Measurements from ENCODE around the gene KCNC1. TPM values are rescaled to one million over a fixed set of nuclear protein-coding genes. Genes with fewer than 3 reads are reported as not detected.
A peak's percentile ranks its signal among the peaks of the same experiment; 100 is the strongest.

Gene KCNC1
- polyA plus RNA-seq, 2 of the 4 experiments (the other 2 are of a cell fraction) = 0.08 TPM; not detected in 1

DNA sequence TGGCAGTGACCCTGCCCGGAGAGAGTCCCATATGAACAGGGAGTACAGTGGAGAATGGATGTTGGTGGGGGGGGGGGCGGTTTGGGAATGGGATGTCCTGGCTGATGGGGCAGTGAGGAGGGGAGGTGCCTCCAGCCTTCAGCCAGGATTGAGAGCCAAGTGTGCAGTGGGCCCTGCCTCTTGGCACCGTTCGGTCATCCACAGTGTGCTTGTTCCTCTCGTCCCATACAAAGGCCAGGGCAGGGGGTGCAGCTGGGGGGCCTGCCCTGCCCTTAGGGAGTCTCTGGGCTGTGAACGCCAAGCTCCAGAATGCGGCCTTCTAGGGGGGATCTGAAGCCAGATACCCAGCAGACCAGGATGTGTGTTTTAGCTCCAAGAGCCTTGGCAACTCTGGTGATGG is 34.0 kb downstream of the KCNC1 start (continued):
- TF ChIP-seq SMC3 (IDR thresholded peaks at IDR 0.05) (no peak), FOSB (CRISPR knock-in tag; IDR thresholded peaks at IDR 0.05) (no peak), CEBPB (IDR thresholded peaks at IDR 0.05) (no peak), NFE2L2 (conservative IDR thresholded peaks at IDR 0.05; ENCODE audit: low read length) (no peak), CBX2 (IDR thresholded peaks at IDR 0.05; ENCODE audit: borderline replicate concordance, low read depth) (no peak), CHD4 (IDR thresholded peaks at IDR 0.05; ENCODE audit: borderline replicate concordance) (no peak), POLR2AphosphoS2 (conservative IDR thresholded peaks at IDR 0.05; ENCODE audit: low read length) (no peak), RNF2 (IDR thresholded peaks at IDR 0.05; ENCODE audit: borderline replicate concordance, low read depth) (no peak)
- TF ChIP-seq, protein P1, sequence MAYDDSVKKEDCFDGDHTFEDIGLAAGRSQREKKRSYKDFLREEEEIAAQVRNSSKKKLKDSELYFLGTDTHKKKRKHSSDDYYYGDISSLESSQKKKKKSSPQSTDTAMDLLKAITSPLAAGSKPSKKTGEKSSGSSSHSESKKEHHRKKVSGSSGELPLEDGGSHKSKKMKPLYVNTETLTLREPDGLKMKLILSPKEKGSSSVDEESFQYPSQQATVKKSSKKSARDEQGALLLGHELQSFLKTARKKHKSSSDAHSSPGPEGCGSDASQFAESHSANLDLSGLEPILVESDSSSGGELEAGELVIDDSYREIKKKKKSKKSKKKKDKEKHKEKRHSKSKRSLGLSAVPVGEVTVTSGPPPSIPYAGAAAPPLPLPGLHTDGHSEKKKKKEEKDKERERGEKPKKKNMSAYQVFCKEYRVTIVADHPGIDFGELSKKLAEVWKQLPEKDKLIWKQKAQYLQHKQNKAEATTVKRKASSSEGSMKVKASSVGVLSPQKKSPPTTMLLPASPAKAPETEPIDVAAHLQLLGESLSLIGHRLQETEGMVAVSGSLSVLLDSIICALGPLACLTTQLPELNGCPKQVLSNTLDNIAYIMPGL (CRISPR knock-in tag; IDR thresholded peaks at IDR 0.05; ENCODE audit: borderline replicate concordance) = no peak

DNA sequence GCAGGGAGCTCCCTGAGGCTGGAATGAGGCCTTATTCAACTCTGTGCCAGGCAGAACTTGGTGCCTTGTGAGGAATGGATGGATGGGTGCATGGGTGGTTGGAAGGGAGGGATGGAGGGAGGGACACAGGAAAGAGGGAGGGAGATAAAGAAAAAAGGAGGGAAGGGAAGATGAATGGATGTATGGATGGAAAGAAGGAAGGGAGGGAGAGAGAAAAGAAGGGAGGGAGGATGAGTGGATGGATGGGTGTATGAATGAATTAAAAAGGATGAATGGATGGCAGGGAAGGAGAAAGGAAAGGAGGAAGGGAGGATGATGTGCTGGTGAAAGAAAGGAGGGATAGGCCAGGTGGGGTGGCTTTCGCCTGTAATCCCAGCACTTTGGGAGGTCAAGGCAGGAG is 34.6 kb downstream of the KCNC1 start:
- CTCF ChIA-PET = interaction anchor here (0.9 kb wide), 1 partner anchor 38 kb away, joined by 3 read pairs; no protein-coding TSS in a partner anchor
- TF ChIP-seq FOSL2 (IDR thresholded peaks at IDR 0.05) (no peak), FOSL2 (CRISPR knock-in tag; IDR thresholded peaks at IDR 0.05) (no peak), NFE2L2 (conservative IDR thresholded peaks at IDR 0.05; ENCODE audit: low read length) (no peak), CHD2 (IDR thresholded peaks at IDR 0.05; ENCODE audit: low read length, partially characterized antibody) (no peak), POLR2A (IDR thresholded peaks at IDR 0.05; ENCODE audit: low read length) (no peak), NPAS2 (CRISPR knock-in tag; IDR thresholded peaks at IDR 0.05; ENCODE audit: borderline replicate concordance) (no peak), CBX8 (IDR thresholded peaks at IDR 0.05) (no peak), CHD4 (IDR thresholded peaks at IDR 0.05; ENCODE audit: borderline replicate concordance) (no peak), RNF2 (IDR thresholded peaks at IDR 0.05; ENCODE audit: borderline replicate concordance, low read depth) (no peak), ESRRA (IDR thresholded peaks at IDR 0.05; ENCODE audit: borderline replicate concordance, low read length) (no peak), BHLHE40 (IDR thresholded peaks at IDR 0.05; ENCODE audit: low read depth, low read length) (no peak), TFCP2L1 (CRISPR knock-in tag; IDR thresholded peaks at IDR 0.05) (no peak), PHF8 (IDR thresholded peaks at IDR 0.05; ENCODE audit: borderline replicate concordance, low read depth) (no peak), FOSB (CRISPR knock-in tag; IDR thresholded peaks at IDR 0.05) (no peak)
- TF ChIP-seq, protein P2, sequence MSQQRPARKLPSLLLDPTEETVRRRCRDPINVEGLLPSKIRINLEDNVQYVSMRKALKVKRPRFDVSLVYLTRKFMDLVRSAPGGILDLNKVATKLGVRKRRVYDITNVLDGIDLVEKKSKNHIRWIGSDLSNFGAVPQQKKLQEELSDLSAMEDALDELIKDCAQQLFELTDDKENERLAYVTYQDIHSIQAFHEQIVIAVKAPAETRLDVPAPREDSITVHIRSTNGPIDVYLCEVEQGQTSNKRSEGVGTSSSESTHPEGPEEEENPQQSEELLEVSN (IDR thresholded peaks at IDR 0.05; ENCODE audit: borderline replicate concordance, low read depth) = no peak
- TF ChIP-seq, protein P3, sequence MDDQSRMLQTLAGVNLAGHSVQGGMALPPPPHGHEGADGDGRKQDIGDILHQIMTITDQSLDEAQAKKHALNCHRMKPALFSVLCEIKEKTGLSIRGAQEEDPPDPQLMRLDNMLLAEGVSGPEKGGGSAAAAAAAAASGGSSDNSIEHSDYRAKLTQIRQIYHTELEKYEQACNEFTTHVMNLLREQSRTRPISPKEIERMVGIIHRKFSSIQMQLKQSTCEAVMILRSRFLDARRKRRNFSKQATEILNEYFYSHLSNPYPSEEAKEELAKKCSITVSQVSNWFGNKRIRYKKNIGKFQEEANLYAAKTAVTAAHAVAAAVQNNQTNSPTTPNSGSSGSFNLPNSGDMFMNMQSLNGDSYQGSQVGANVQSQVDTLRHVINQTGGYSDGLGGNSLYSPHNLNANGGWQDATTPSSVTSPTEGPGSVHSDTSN (IDR thresholded peaks at IDR 0.05) = no peak
- WGBS (ENCODE audit: missing lambda C conversion rate) = 88% methylated on average over 1 of the region's 1 CpG
- FAIRE-seq (no peak), ATAC-seq (no peak), DNase-seq (ENCODE audit: low read depth in 1 of 2, low spot score in 1 of 2) (no peak)
- Histone ChIP-seq H3K9me3 (no peaks in the 10 kb centered on the region), H3K4me2 (no peak overlapping the region), H3K4me3 (no peak overlapping the region), H3K27ac (no peak overlapping the region), H3K4me1 (0 out of 3 replicates have a peak, but pooled peaks cover 4% of the 10 kb centered on the region)
- POLR2A ChIA-PET = no interaction called here

DNA sequence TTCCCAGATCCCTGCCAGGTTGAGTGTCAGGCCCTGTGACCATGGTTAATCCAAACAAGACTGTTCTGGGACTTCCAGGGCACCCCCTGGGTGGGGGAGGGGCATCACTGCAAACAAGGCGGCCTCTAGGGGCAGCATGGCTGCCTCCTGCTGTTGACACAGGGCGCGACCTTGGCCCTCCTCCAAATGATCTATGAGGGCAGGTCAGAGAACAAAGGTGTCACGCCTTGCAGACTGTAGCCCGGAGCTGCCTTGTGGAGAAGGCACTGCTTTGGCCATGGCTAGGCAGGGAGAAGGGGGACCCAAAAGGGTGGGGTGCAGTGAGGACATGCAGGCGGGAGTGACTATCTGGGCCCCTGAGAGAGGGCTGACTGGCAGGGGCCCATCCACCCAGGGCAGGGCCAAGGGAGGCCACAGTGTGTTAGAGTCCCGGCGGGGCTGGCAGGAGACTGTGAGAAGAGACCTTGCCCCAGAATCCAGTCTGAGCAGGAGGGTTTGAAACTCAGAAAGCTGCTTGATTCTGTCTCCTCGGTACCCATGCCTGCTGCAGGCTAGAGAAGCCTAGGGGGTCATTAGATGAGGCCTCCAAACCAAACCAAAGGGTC is 35.6 kb downstream of the KCNC1 start:
- H3K27ac ChIP-seq = no peak overlapping the region
- DNase-seq (ENCODE audit: low read depth in 1 of 2, low spot score in 1 of 2) (peak; percentile 15 to 20), FAIRE-seq (no peak), ATAC-seq (no peak; a peak in 1 of 6 replicates)
- H3K4me3 ChIP-seq = no peak overlapping the region
- CTCF ChIA-PET = interaction anchor here (0.9 to 1.6 kb wide), 3 partner anchors 32 to 209 kb away, joined by 3 to 5 read pairs (median 5); no protein-coding TSS in a partner anchor
- H3K9me3 ChIP-seq = no peaks in the 10 kb centered on the region
- WGBS (ENCODE audit: missing lambda C conversion rate) = 58% methylated on average over 9 of the region's 9 CpGs
- POLR2A ChIA-PET = no interaction called here
- H3K4me2 ChIP-seq = no peak overlapping the region
- 0 out of 3 replicates have a peak, but pooled peaks cover 4% of the 10 kb centered on the region for H3K4me1 ChIP-seq
- TF ChIP-seq FOSB (CRISPR knock-in tag; IDR thresholded peaks at IDR 0.05) = no peak
- no peak for TF ChIP-seq ZNF302 (CRISPR knock-in tag; IDR thresholded peaks at IDR 0.05)
- TF ChIP-seq, protein P4, sequence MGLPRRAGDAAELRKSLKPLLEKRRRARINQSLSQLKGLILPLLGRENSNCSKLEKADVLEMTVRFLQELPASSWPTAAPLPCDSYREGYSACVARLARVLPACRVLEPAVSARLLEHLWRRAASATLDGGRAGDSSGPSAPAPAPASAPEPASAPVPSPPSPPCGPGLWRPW (IDR thresholded peaks at IDR 0.05) = no peak
- TF ChIP-seq ZFP36 (IDR thresholded peaks at IDR 0.05; ENCODE audit: borderline replicate concordance, partially characterized antibody) = no peak
- no peak for TF ChIP-seq NR3C1 (IDR thresholded peaks at IDR 0.05)
- TF ChIP-seq, protein P1 (CRISPR knock-in tag; IDR thresholded peaks at IDR 0.05; ENCODE audit: borderline replicate concordance) = no peak
- TF ChIP-seq JUNB (IDR thresholded peaks at IDR 0.05) = no peak
- no peak for TF ChIP-seq HDAC2 (IDR thresholded peaks at IDR 0.05)
- TF ChIP-seq NPAS2 (CRISPR knock-in tag; IDR thresholded peaks at IDR 0.05; ENCODE audit: borderline replicate concordance) = no peak
- no peak for TF ChIP-seq MAZ (IDR thresholded peaks at IDR 0.05; ENCODE audit: borderline replicate concordance, low read depth, low read length)
- TF ChIP-seq ZC3H11A (IDR thresholded peaks at IDR 0.05) = no peak

All from A549 (cell line).